H1 (cell line): ENCODE measurements around the gene DENND1A. TPM values are rescaled to one million over a fixed set of nuclear protein-coding genes. Genes with fewer than 3 reads are reported as not detected.

ENCODE experiments used
- BACH1 ChIP-seq: IDR thresholded peaks from 2 replicates; pipeline ENCODE4 v1.6.1; 2012; ENCODE audit warnings: low read length, improper control_type of control experiment
- BRCA1 ChIP-seq: IDR thresholded peaks from 2 replicates; pipeline ENCODE4 v1.6.1; 2012; ENCODE audit warnings: low read depth, low read length, improper control_type of control experiment
- KDM5A ChIP-seq: fragments of 200-600 bp; IDR thresholded peaks from 2 replicates; pipeline ENCODE4 v1.7.1; 2012; ENCODE audit warnings: mild to moderate bottlenecking, low read length, inconsistent platforms, mixed read lengths
- SRF ChIP-seq: IDR thresholded peaks from 2 replicates; pipeline ENCODE4 v1.6.1; 2011; ENCODE audit warnings: mild to moderate bottlenecking, low read depth, low read length, moderate library complexity
- polyA plus RNA-seq, 7 experiments: library from polyadenylated mRNA; depleted of rRNA in 3 of 7; stranded (reverse) in 5 of 7; unstranded in 2 of 7; fragments of >200 nt in 5 of 7; fragments of 200-250 nt in 2 of 7; gene quantifications; 1 replicate in 5 of 7; 2 replicates in 1 of 7; 4 replicates in 1 of 7; pipeline versions ENCODE4 v1.2.1 to v1.2.3, GENCODE V29; 2011 to 2013; ENCODE audit warnings: missing spikeins in 2 of 7, mixed read lengths in 2 of 7
- total RNA-seq: library from RNA; stranded (reverse); fragmentation: NEBNext Ultra II Directional; extraction: Animal tissue kit (Norgen Biotek cat#: 25700); gene quantifications from 2 replicates; pipeline ENCODE4 v1.2.1, GENCODE V29; 2021
- TF ChIP-seq, protein P1 (sequence below), 3 experiments: IDR thresholded peaks; 1 replicate in 2 of 3; 2 replicates in 1 of 3; pipeline versions ENCODE4 v1.5.1 to v1.6.1; 2011; ENCODE audit warnings: low read length in 3 of 3, mild to moderate bottlenecking in 3 of 3, inconsistent platforms in 2 of 3, low read depth in 1 of 3, moderate library complexity in 1 of 3; ENCODE audit not compliant: insufficient read depth in 1 of 3; ENCODE audit errors: control extremely low read depth in 1 of 3

The DENND1A gene
- total and polyA plus RNA-seq, 2 of the 8 experiments (the other 6 are each of a cell fraction or from before 2014, with no cell fraction given): 24.1 to 26.4 TPM

DNA sequence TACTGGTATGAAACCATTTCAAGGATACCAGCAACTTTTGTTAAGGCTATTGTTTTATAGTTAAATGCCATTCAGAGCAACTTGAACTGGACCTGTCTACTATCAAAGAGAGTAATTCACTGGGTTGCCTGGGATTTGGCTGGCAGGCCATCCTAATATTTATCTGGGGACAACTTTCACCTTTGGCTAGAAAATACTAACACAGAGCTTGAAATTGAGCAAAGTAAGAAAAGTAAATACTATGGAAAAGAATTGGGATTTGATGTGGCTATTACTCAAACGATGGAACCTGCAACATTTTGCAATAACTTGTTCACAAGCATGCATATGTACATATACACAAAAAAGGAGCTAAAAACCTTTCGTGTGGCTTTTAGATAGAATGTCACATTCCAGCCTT lies 191.3 kb downstream of the DENND1A start (continued):
- TF ChIP-seq BACH1: no peak
- TF ChIP-seq, protein P1, sequence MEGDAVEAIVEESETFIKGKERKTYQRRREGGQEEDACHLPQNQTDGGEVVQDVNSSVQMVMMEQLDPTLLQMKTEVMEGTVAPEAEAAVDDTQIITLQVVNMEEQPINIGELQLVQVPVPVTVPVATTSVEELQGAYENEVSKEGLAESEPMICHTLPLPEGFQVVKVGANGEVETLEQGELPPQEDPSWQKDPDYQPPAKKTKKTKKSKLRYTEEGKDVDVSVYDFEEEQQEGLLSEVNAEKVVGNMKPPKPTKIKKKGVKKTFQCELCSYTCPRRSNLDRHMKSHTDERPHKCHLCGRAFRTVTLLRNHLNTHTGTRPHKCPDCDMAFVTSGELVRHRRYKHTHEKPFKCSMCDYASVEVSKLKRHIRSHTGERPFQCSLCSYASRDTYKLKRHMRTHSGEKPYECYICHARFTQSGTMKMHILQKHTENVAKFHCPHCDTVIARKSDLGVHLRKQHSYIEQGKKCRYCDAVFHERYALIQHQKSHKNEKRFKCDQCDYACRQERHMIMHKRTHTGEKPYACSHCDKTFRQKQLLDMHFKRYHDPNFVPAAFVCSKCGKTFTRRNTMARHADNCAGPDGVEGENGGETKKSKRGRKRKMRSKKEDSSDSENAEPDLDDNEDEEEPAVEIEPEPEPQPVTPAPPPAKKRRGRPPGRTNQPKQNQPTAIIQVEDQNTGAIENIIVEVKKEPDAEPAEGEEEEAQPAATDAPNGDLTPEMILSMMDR (IDR thresholded peaks at IDR 0.05; ENCODE audit: control extremely low read depth in 1 of 3, insufficient read depth in 1 of 3, low read depth in 1 of 3, low read length in 3 of 3): no peak
- no peak for TF ChIP-seq SRF
- no peak for TF ChIP-seq KDM5A
- TF ChIP-seq BRCA1: no peak
